ENCODE measurements around the gene RAB1B. TPM values are rescaled to one million over a fixed set of nuclear protein-coding genes. Genes with fewer than 3 reads are reported as not detected.
"Not testable (repeated sequence)": the region's sequence is repeated elsewhere in the genome, so short reads cannot be mapped to it uniquely, and the experiment has no call there.

The RAB1B gene
- total RNA-seq, 1 donor from 2014 or later, result 139 TPM

DNA sequence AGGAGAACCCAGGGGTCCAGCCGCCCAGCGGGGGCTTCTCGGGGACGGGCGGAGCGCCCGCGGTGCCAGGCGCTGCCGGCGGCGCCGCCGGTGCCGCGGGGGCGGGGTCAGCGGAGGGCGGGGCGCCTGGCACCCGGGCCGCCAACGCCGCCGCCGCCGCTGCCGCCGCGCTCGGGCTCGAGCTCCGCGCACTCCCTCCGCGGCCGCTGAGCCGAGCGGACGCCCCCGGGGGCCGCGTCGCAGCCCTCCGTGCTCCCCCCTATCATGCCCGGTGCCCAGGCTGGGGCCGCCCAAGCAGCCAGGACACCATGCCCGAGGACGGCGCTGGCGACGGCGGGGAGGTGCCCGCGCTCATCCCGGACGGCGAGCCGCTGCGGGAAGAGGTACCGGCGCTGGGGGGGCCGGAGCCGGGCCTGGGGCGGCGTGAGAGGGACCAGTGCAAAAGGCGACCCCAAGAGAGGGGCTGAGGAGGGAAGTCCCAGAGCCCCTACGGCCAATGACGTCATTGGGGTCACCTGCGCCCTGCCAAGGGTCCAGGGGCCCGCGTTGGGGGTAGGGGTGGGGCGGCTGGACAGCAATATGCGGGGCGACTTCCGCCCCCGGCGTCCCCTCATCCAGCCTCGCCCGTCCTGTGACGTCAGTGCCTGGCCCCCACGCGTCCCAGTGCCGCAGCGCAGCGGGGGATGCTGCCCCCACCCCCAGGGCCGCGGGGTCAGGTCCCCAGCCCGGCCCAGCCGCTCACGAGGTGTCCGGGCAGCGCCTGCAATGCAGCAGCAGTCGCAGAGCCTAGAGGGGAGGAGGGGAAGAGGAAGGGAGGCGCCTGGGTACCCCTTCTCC lies 23.5 kb downstream of the RAB1B start, which contains the start of gene TMEM151A:
TMEM151A (plus strand) TSS at position 189 of the 837 bp plus-strand sequence; CDS start at position 309, 120 bp downstream.
- intact Hi-C loops (cut with micrococcal nuclease), result no loop called here
- Mint-ChIP-seq H3K27me3 (ENCODE audit: low read depth) (peaks cover 30% of the 10 kb centered on the region), H3K9me3 (no peaks in the 10 kb centered on the region), H3K36me3 (ENCODE audit: low read depth) (no peaks in the 10 kb centered on the region), H3K27ac (no peak within 1 kb of the TSS), H3K4me1 (ENCODE audit: low read depth) (peaks cover 12% of the 10 kb centered on the region), H3K4me3 (ENCODE audit: low read depth) (peak within 1 kb of the TSS; percentile 49)
- no peak for DNase-seq (ENCODE audit: low spot score)

DNA sequence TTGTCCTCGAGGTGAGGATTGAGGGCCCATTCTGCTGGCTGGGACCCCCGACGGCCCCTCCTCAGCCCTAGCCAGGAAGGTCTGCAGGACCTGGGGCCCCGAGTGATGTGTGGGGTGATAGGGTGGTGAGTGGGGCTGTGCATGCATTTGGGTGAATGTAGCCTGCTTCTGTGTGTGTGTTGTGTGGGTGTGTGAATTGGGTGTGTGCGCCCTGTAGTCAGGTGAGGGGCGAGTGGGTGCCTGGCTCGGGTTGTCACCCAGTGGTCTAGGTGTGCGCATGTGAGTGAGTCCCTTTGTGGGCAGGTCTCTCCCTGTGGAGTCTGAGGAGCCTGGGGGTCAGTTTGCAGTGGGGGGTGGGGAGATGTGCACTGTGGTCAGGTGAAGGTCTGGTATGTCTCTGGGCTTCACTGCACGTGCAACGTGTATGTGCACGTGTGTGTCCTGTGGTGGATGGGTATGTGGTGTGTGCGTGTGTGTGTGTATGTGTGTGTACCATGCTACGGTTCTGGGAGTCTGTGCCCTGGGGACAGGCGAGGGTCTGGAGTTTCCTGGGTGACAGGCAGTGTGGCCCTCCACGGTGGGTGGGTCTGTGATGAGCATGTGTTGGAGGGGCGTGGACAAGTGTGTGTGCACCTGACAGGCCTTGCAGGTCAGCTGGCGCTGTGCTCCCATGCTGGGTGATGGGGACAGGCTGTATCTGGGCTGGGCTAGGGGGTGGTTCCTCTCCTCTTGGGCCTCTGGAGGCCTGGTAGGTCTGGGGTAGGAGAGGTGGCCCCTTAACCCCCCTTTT lies 24.3 kb downstream of the RAB1B start:
- intact Hi-C loops (cut with micrococcal nuclease), result no loop called here

DNA sequence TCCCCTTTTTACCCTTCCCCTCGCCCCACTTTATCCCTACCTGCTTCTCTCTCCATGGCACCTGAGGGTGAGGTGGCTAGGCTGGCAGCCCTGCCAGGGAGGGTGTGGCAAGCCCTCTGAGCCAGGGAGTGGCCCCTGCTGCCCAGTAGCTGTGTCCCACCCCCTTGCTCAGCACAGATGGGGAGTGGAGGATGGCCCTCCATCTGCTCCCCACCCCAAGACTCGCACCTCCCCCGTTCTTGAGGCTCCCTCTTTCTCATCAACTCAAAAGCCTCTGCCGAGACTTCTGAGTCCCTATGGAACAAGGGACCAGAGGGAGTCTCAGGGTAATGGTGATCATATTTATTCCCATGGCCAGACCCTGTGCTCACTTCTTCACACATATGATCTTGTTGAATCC lies 24.9 kb downstream of the RAB1B start:
- Mint-ChIP-seq H3K27me3 (ENCODE audit: low read depth) (peaks cover 30% of the 10 kb centered on the region), H3K4me1 (ENCODE audit: low read depth) (peaks cover 9% of the 10 kb centered on the region), H3K36me3 (ENCODE audit: low read depth) (no peaks in the 10 kb centered on the region), H3K9me3 (no peaks in the 10 kb centered on the region), H3K4me3 (ENCODE audit: low read depth) (no peak overlapping the region), H3K27ac (no peak overlapping the region)
- DNase-seq (ENCODE audit: low spot score), result no peak
- intact Hi-C loops (cut with micrococcal nuclease), result no loop called here

More for the DNA sequence above, 24.3 kb downstream of the RAB1B start:
- Mint-ChIP-seq H3K27ac (no peak overlapping the region), H3K9me3 (no peaks in the 10 kb centered on the region), H3K36me3 (ENCODE audit: low read depth) (no peaks in the 10 kb centered on the region), H3K27me3 (ENCODE audit: low read depth) (peaks cover 30% of the 10 kb centered on the region), H3K4me1 (ENCODE audit: low read depth) (peaks cover 9% of the 10 kb centered on the region), H3K4me3 (ENCODE audit: low read depth) (no peak overlapping the region)
- DNase-seq (ENCODE audit: low spot score), result no peak

DNA sequence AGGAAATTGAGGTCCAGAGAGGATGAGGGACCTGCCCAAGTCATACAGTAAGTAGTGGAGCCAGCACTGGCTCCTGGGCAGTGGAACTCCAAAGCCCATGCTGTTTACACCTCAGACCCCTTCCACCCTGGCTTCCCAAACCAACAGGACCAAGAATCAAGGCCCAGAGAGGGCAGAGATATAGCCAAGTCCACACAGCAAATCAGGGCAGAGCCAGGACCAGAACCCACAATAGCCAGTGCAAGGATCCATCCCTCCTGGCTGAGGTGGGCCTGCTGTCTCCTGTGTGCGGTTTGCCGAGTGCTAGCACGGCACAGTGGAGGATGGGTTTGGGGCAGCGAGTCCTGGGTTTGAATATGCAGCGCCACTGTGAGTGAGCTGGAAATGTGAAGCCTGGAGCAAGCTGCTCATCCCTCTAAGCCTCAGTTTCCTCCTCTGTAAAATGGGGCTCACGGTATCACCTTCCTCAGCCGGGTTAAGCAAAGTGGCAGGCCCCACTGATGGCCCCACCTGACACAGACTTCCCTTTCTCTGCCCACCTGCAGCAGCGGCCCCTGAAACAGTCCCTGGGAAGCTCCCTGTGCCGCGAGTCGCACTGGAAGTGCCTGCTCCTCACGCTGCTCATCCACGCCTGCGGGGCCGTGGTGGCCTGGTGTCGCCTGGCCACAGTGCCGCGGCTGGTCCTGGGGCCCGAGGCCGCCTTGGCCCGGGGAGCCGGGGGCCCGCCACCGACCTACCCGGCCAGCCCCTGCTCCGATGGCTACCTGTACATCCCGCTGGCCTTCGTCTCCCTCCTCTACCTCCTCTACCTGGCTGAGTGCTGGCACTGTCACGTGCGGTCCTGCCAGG lies 25.6 kb downstream of the RAB1B start:
- no peak overlapping the region for H3K4me3 Mint-ChIP-seq (ENCODE audit: low read depth)
- H3K27me3 Mint-ChIP-seq (ENCODE audit: low read depth), result peaks cover 30% of the 10 kb centered on the region
- DNase-seq (ENCODE audit: low spot score), result no peak
- intact Hi-C loops (cut with micrococcal nuclease), result no loop called here
- no peaks in the 10 kb centered on the region for H3K36me3 Mint-ChIP-seq (ENCODE audit: low read depth)
- no peaks in the 10 kb centered on the region for H3K9me3 Mint-ChIP-seq
- peaks cover 9% of the 10 kb centered on the region for H3K4me1 Mint-ChIP-seq (ENCODE audit: low read depth)
- H3K27ac Mint-ChIP-seq, result no peak overlapping the region

DNA sequence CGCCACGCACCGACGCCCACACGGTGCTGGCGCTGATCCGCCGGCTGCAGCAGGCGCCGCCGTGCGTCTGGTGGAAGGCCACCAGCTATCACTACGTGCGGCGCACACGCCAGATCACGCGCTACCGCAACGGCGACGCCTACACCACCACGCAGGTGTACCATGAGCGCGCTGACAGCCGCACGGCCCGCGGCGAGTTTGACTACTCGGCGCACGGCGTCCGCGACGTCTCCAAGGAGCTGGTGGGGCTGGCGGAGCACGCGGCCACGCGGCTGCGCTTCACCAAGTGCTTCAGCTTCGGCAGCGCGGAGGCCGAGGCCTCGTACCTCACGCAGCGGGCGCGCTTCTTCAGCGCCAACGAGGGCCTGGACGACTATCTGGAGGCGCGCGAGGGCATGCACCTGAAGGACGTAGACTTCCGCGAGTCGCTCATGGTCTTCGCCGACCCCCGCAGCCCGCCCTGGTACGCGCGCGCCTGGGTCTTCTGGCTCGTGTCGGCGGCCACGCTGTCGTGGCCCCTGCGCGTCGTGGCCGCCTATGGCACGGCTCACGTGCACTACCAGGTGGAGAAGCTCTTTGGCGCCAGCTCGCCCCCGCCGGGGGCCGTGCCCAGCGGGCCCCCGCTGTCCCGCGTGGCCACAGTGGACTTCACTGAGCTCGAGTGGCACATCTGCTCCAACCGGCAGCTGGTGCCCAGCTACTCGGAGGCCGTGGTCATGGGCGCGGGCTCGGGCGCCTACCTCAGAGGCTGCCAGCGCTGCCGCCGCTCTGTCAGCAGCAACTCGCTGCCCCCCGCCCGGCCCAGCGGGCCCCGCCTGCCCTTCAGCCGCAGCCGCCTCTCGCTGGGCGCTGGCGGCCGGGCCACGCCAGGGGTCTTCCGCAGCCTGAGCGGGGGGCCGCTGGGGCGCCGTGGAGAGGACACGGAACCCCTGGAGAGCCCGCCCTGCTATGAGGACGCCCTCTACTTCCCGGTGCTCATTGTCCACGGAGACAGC lies 26.5 kb downstream of the RAB1B start:
- Mint-ChIP-seq H3K4me3 (ENCODE audit: low read depth) (no peak overlapping the region), H3K27ac (no peak overlapping the region), H3K27me3 (ENCODE audit: low read depth) (peaks cover 28% of the 10 kb centered on the region), H3K4me1 (ENCODE audit: low read depth) (peaks cover 5% of the 10 kb centered on the region), H3K9me3 (no peaks in the 10 kb centered on the region), H3K36me3 (ENCODE audit: low read depth) (no peaks in the 10 kb centered on the region)
- intact Hi-C loops (cut with micrococcal nuclease), result no loop called here
- DNase-seq (ENCODE audit: low spot score), result no peak

DNA sequence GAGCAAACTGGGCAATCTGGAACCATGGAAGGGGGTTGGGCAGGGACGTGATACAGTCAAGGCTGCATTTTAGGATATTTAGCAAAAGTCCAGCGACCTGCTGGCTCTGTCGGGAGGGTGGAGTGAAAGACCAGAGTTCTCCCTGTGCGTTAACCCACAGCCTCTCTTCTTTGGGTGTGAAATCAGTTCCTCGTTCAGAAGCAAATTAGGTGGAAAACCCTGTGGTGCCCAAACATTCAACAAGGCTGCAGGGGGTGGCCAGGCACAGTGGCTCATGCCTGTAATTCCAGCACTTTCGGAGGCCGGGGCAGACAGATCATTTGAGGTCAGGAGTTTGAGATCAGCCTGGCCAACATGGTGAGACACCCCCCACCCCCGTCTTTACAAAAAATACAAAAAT lies 29.2 kb downstream of the RAB1B start:
- intact Hi-C loops (cut with micrococcal nuclease), result no loop called here
- no peaks in the 10 kb centered on the region for H3K9me3 Mint-ChIP-seq

DNA sequence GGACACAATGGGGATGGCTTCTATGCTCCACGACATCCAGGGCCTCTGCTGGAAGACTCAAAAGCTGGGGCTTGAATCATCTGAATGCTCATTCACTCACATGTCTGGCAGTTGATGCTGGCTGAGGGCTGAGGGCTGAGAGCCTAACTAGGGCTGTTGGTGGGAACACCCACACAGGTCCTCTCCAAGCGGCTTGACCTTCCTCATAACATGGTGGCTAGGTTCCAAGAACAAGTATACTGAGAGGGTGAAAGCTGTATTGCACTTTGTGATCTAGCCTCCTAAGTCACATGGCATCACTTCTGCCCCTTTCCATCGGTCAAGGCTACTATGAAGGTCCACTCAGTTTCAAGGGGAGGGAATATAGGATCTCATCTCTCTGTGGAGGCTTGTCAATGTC lies 30.7 kb downstream of the RAB1B start:
- H3K27ac Mint-ChIP-seq, result no peak overlapping the region
- peaks cover 2% of the 10 kb centered on the region for H3K27me3 Mint-ChIP-seq (ENCODE audit: low read depth)
- H3K9me3 Mint-ChIP-seq, result no peaks in the 10 kb centered on the region
- no peaks in the 10 kb centered on the region for H3K36me3 Mint-ChIP-seq (ENCODE audit: low read depth)
- H3K4me3 Mint-ChIP-seq (ENCODE audit: low read depth), result no peak overlapping the region
- DNase-seq (ENCODE audit: low spot score), result no peak
- intact Hi-C loops (cut with micrococcal nuclease), result no loop called here
- H3K4me1 Mint-ChIP-seq (ENCODE audit: low read depth), result no peaks in the 10 kb centered on the region

More for the DNA sequence above, 29.2 kb downstream of the RAB1B start:
- Mint-ChIP-seq H3K4me3 (ENCODE audit: low read depth) (no peak overlapping the region), H3K36me3 (ENCODE audit: low read depth) (no peaks in the 10 kb centered on the region), H3K27ac (no peak overlapping the region), H3K27me3 (ENCODE audit: low read depth) (peaks cover 12% of the 10 kb centered on the region), H3K4me1 (ENCODE audit: low read depth) (no peaks in the 10 kb centered on the region)
- DNase-seq (ENCODE audit: low spot score), result no peak

DNA sequence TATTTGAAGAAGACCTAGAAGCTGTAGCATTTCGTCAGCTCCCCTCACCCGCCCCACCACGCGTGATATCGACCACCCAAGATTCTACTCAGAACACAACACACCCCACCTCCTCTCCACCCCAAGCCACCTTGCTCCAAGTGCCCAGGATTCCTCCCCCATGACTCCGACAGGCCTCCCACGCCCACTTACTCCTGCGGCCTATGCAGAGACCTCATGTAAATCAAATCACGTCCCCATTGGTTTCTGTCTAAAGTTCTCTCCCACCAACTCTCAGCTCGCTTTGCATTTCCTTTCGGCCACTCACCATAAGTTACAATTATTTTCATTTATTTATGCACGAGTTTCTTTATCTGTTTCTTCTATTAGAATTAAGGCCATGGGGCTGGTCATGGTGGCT lies 34.2 kb downstream of the RAB1B start:
- no peak overlapping the region for H3K4me3 Mint-ChIP-seq (ENCODE audit: low read depth)
- H3K27me3 Mint-ChIP-seq (ENCODE audit: low read depth), result no peaks in the 10 kb centered on the region
- no peak for DNase-seq (ENCODE audit: low spot score)
- intact Hi-C loops (cut with micrococcal nuclease), result no loop called here
- H3K4me1 Mint-ChIP-seq (ENCODE audit: low read depth), result no peaks in the 10 kb centered on the region
- H3K9me3 Mint-ChIP-seq, result no peaks in the 10 kb centered on the region
- no peak overlapping the region for H3K27ac Mint-ChIP-seq
- no peaks in the 10 kb centered on the region for H3K36me3 Mint-ChIP-seq (ENCODE audit: low read depth)

DNA sequence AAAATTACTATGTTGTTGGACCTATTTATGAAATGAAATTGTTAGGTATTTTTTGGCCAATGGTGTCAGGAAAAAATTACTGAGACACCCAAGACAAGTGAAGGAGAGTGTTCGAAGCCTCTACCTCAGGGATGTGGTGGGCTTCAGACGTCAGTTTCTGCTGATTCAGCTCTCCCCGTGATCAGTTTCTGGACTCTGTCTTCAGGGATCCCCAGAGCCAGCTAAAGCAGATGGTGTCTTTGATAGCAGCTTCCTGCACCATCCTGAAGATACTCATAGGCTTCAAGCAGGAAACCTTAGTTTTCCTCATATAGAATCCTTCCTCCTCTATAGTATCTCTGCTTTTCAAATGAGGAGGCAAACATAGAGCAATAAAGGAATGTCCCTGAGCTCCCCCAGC lies 41.0 kb downstream of the RAB1B start:
- DNase-seq (ENCODE audit: low spot score), result no peak
- Mint-ChIP-seq H3K4me3 (ENCODE audit: low read depth) (no peak overlapping the region), H3K9me3 (no peaks in the 10 kb centered on the region), H3K27ac (no peak overlapping the region), H3K36me3 (ENCODE audit: low read depth) (no peaks in the 10 kb centered on the region), H3K27me3 (ENCODE audit: low read depth) (no peaks in the 10 kb centered on the region), H3K4me1 (ENCODE audit: low read depth) (peaks cover 8% of the 10 kb centered on the region)
- intact Hi-C loops (cut with micrococcal nuclease), result no loop called here

DNA sequence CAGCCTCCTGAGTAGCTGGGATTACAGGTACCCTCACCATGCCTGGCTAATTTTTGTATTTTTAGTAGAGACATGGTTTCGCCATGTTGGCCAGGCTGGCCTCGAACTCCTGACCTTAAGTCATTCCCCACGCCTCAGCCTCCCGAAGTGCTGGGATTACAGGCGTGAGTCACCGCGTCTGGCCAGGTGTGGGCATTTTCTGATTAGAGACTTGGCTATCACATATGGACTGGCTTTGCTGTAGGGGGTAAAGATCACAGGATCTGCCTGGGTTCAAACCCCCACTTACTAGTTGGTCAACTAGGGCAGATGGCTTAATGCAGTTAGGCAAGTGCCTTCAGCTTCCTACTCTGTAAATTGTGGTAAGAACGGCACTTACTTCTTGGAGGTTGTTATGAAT lies 41.9 kb downstream of the RAB1B start:
- intact Hi-C loops (cut with micrococcal nuclease), result loop anchor here (2.0 kb wide), 1 partner anchor 76 kb away; no protein-coding TSS in a partner anchor
- no peak overlapping the region for H3K27ac Mint-ChIP-seq
- no peak overlapping the region for H3K4me3 Mint-ChIP-seq (ENCODE audit: low read depth)
- H3K4me1 Mint-ChIP-seq (ENCODE audit: low read depth), result peaks cover 8% of the 10 kb centered on the region
- H3K27me3 Mint-ChIP-seq (ENCODE audit: low read depth), result no peaks in the 10 kb centered on the region
- DNase-seq (ENCODE audit: low spot score), result no peak
- no peaks in the 10 kb centered on the region for H3K9me3 Mint-ChIP-seq
- H3K36me3 Mint-ChIP-seq (ENCODE audit: low read depth), result no peaks in the 10 kb centered on the region

DNA sequence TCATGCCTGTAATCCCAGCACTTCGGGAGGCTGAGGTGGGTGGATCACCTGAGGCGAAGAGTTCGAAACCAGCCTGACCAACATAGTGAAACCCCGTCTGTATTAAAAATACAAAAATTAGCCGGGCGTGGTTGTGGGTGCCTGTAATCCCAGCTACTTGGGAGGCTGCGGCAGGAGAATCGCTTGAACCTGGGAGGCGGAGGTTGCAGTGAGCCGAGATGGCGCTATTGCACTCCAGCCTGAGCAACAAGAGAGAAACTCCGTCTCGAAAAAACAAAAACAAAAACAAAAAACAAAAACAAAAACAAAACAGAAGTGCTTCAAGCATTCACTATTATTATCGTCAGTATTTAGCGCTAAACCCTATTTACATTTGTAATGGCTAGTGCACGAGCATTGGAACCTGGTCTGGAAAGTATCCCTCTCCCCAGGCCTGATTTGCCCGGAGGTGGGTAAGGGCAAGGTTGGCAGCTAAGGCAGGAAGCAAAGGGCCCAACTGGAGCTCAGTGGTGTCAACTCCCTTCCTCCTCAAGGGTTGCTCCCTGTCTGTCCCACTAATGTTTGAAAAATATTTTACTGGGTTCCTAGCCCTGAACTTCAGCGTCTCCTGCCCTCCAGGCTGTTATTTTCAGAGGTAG lies 42.5 kb downstream of the RAB1B start:
- not testable (repeated sequence) for H3K9me3 Mint-ChIP-seq; H3K27ac Mint-ChIP-seq; H3K36me3 Mint-ChIP-seq (ENCODE audit: low read depth); DNase-seq (ENCODE audit: low spot score); H3K4me1 Mint-ChIP-seq (ENCODE audit: low read depth); H3K27me3 Mint-ChIP-seq (ENCODE audit: low read depth); H3K4me3 Mint-ChIP-seq (ENCODE audit: low read depth)
- intact Hi-C loops (cut with micrococcal nuclease), result loop anchor here (2.0 kb wide), 1 partner anchor 76 kb away; no protein-coding TSS in a partner anchor
